HCT116 (cell line): ENCODE results near the gene TRABD. TPM values are rescaled to one million over a fixed set of nuclear protein-coding genes. Genes with fewer than 3 reads are reported as not detected.
A peak's percentile ranks its signal among the peaks of the same experiment; 100 is the strongest.

Source experiments
- ATAC-seq: fragments of 200-7000 bp; cut with Tn5 transposase; 2 replicates; pipeline ENCODE4 v1.9.1; 2020; ENCODE audit warnings: mild to moderate bottlenecking, moderate library complexity
- BruUV-seq: library from RNA; stranded (reverse); fragments of 400-500 nt; replicated peaks from 2 replicates; lab custom pipeline; 2021; lab: Mats Ljungman, UMichigan
- CTCF ChIA-PET: fragments of 300-600 bp; sonication (Branson Sonifier 250); formaldehyde crosslinking; loops from one replicate; lab custom pipeline; 2021; ENCODE audit warnings: antibody characterized with exemption; lab: Charles Lee
- POLR2A ChIA-PET: fragments of 300-600, 350-600 bp; sonication (Branson Sonifier 250); formaldehyde crosslinking; loops from one replicate; lab custom pipeline; 2021; ENCODE audit warnings: antibody characterized with exemption; lab: Charles Lee
- RAD21 ChIA-PET, 2 experiments: fragments of 300-600 bp; sonication (Branson Sonifier 250); formaldehyde crosslinking; loops; one replicate each; lab custom pipeline; 2023; ENCODE audit warnings: low total read pairs in 2 of 2; ENCODE audit not compliant: uncharacterized antibody in 2 of 2, unreplicated experiment in 2 of 2, low non-redundant PET in 1 of 2; lab: Charles Lee
- DNase-seq: peaks from one replicate; pipeline ENCODE4 v3.0.0-alpha.2; 2010; ENCODE audit warnings: low read depth, low spot score
- H2AFZ ChIP-seq: fragments of 200-600 bp; shearing (Covaris generic), sonication (generic); 2 replicates; pipeline ENCODE4 v1.6.1; 2017; ENCODE audit warnings: low read depth, mixed run types, mixed read lengths, antibody characterized with exemption, low read length; ENCODE audit not compliant: poor library complexity, severe bottlenecking
- H3K27ac ChIP-seq: 2 replicates; pipeline ENCODE4 v1.5.1; 2012; ENCODE audit warnings: low read depth, low read length
- H3K27me3 ChIP-seq: fragments of 200-600 bp; sonication (generic); 2 replicates; pipeline ENCODE4 v1.6.1; 2016; ENCODE audit warnings: mixed run types, low read length, mixed read lengths; ENCODE audit not compliant: insufficient read depth
- H3K36me3 ChIP-seq, 2 experiments: fragments of 200-500 bp in 1 of 2; fragments of 200-600 bp in 1 of 2; sonication (Bioruptor generic) in 1 of 2; sonication (generic) in 1 of 2; 2 replicates each; pipeline versions ENCODE4 v1.5.1 to v1.6.1; 2014 to 2016; ENCODE audit warnings: low read length in 2 of 2, inconsistent platforms in 1 of 2, mixed read lengths in 1 of 2, mixed run types in 1 of 2; ENCODE audit not compliant: insufficient read depth in 2 of 2, control insufficient read depth in 1 of 2
- H3K4me1 ChIP-seq, 2 experiments: fragments of 200-600 bp in 1 of 2; sonication (generic) in 1 of 2; 2 replicates each; pipeline versions ENCODE4 v1.5.1 to v1.6.1; 2012 to 2017; ENCODE audit warnings: low read length in 2 of 2, inconsistent platforms in 1 of 2, mild to moderate bottlenecking in 1 of 2, mixed read lengths in 1 of 2, mixed run types in 1 of 2, moderate library complexity in 1 of 2; ENCODE audit not compliant: insufficient read depth in 2 of 2, control insufficient read depth in 1 of 2
- H3K4me2 ChIP-seq: fragments of 200-600 bp; sonication (generic); 2 replicates; pipeline ENCODE4 v1.6.1; 2017; ENCODE audit warnings: mixed run types, low read length, mixed read lengths
- H3K4me3 ChIP-seq, 2 experiments: fragments of 200-600 bp in 1 of 2; sonication (generic) in 1 of 2; replicated peaks in 1 of 2; 2 replicates each; pipeline ENCODE4 v1.5.1; 2011 to 2016; ENCODE audit warnings: low read length in 2 of 2, control low read depth in 1 of 2, low read depth in 1 of 2, mild to moderate bottlenecking in 1 of 2, mixed read lengths in 1 of 2, mixed run types in 1 of 2
- H3K79me2 ChIP-seq: fragments of 200-600 bp; sonication (generic); 2 replicates; pipeline ENCODE4 v1.6.1; 2017; ENCODE audit warnings: mild to moderate bottlenecking, mixed run types, low read length, moderate library complexity, mixed read lengths; ENCODE audit not compliant: insufficient read depth
- H3K9ac ChIP-seq: fragments of 200-600 bp; sonication (generic); 2 replicates; pipeline ENCODE4 v1.6.1; 2016; ENCODE audit warnings: low read length, mixed read lengths
- H3K9me2 ChIP-seq: fragments of 200-600 bp; sonication (generic), shearing (Covaris generic); 2 replicates; pipeline ENCODE4 v1.6.1; 2017; ENCODE audit warnings: mixed run types, mild to moderate bottlenecking, moderate library complexity; ENCODE audit not compliant: insufficient read depth
- H3K9me3 ChIP-seq, 2 experiments: fragments of 200-500 bp in 1 of 2; fragments of 200-600 bp in 1 of 2; sonication (Bioruptor generic) in 1 of 2; sonication (generic) in 1 of 2; 2 replicates each; pipeline ENCODE4 v1.6.1; 2014 to 2017; ENCODE audit warnings: low read length in 2 of 2, mixed read lengths in 2 of 2, inconsistent platforms in 1 of 2, low read depth in 1 of 2, mild to moderate bottlenecking in 1 of 2, mixed run types in 1 of 2, moderate library complexity in 1 of 2; ENCODE audit not compliant: control insufficient read depth in 1 of 2, insufficient read depth in 1 of 2
- H4K20me1 ChIP-seq: fragments of 200-600 bp; sonication (generic), shearing (Covaris generic); 2 replicates; pipeline ENCODE4 v1.6.1; 2017; ENCODE audit warnings: mixed run types, mild to moderate bottlenecking, moderate library complexity; ENCODE audit not compliant: insufficient read depth
- POLR2AphosphoS5 ChIP-seq: IDR thresholded peaks from 2 replicates; pipeline ENCODE4 v1.6.1; 2011; ENCODE audit warnings: mild to moderate bottlenecking, low read depth, low read length, moderate library complexity
- RAD21 ChIP-seq: IDR thresholded peaks from 2 replicates; pipeline ENCODE4 v1.6.1; 2012; ENCODE audit warnings: low read depth, mild to moderate bottlenecking
- ZNF274 ChIP-seq: fragments of 200-500 bp; sonication (Bioruptor generic); IDR thresholded peaks from 2 replicates; pipeline ENCODE4 v1.6.1; 2014; ENCODE audit warnings: mild to moderate bottlenecking, low read depth, low read length, inconsistent platforms
- intact Hi-C: fragments of 100-400 bp; cut with micrococcal nuclease; formaldehyde crosslinking; loops from 2 replicates; pipeline ENCODE4 v1.10.0; 2022
- total RNA-seq: library from RNA; stranded (reverse); gene quantifications from one replicate; pipeline ENCODE4 v1.2.1, GENCODE V29; 2021; ENCODE audit not compliant: unreplicated experiment
- TF ChIP-seq, protein P1 (sequence below): IDR thresholded peaks from 2 replicates; pipeline ENCODE4 v1.6.1; 2012
- TF ChIP-seq, protein P2 (sequence below), 3 experiments: fragments of 200-600 bp in 1 of 3; sonication (generic) in 1 of 3; IDR thresholded peaks in 2 of 3; conservative IDR thresholded peaks in 1 of 3; 2 replicates each; pipeline ENCODE4 v1.5.1; 2012 to 2017; ENCODE audit warnings: low read depth in 2 of 3, low read length in 2 of 3, antibody characterized with exemption in 1 of 3, borderline replicate concordance in 1 of 3, control low read depth in 1 of 3, mild to moderate bottlenecking in 1 of 3, mixed read lengths in 1 of 3, mixed run types in 1 of 3, moderate library complexity in 1 of 3; ENCODE audit not compliant: insufficient read depth in 1 of 3

TRABD gene
- total RNA-seq, 1 experiment from 2014 or later: 90.3 TPM

DNA sequence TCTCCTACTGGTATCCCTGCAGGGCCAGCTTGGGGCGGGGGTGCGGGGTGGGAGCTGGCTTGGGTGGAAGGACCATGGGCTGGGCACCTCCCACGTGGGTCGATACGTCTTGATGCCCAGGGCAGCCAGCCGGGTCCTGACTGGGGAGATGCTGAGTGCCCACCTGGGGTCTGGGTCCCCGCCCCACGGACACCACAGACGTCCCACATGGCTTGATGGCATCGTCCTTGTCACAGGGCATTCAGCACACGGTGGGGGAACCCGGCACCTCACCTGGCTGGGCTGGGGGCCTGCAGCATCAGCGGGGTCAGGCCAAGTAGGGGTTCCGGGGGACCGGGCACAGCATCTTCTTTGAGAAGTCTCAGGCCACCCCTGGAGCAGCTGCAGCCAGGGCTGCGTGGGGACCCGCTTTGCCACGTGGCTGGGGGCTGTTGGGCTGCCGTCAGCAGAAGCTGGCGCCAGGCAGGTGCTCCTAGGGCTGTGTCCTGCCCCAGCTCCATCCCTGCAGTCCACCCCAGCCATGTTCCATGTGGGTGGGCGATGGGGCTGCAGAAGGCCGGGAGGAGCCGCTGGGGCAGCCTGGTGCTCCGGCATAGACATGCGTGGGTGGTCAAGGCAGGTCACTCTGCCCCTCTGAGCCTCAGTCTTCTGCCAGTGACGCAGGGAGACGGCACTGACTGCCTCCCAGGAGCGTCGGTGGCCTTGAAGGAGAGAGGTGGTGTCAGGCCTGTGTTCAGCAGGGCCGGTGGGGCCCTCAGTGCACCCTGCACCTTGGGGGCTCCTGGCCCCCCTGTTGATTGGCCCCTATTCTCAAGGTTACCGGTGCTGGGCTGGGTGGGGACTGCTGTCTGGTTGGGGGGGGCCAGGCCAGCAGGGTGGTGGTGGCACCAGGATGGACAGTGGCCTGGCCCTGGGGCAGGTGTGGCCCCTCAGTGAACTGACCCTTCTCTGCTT, 23.5 kb downstream of the TRABD start:
- ChIA-PET POLR2A (no interaction called here), CTCF (interaction anchor here (1.0 to 1.7 kb wide), 3 partner anchors 32 to 278 kb away, joined by 3 to 7 read pairs (median 5); no protein-coding TSS in a partner anchor), RAD21 (no interaction called here)
- H2AFZ ChIP-seq: no peak overlapping the region
- H3K27me3 ChIP-seq: no peaks in the 10 kb centered on the region
- DNase-seq (no peak), ATAC-seq (peak; percentile 18)
- H3K9ac ChIP-seq: no peak overlapping the region
- BruUV-seq: no TSS peak
- H3K4me2 ChIP-seq: no peak overlapping the region
- H4K20me1 ChIP-seq: no peaks in the 10 kb centered on the region
- no peak overlapping the region for H3K27ac ChIP-seq
- no peak overlapping the region for H3K4me3 ChIP-seq
- peaks cover 9 to 18% of the 10 kb centered on the region in 2 experiments for H3K36me3 ChIP-seq
- peaks cover 0 to 16% of the 10 kb centered on the region in 2 experiments; a peak in 2 of 4 replicates for H3K4me1 ChIP-seq
- intact Hi-C loops: loop anchor here (1.0 to 10.0 kb wide), 2 partner anchors 60 to 274 kb away; no protein-coding TSS in a partner anchor
- TF ChIP-seq ZNF274: no peak
- TF ChIP-seq, protein P1, sequence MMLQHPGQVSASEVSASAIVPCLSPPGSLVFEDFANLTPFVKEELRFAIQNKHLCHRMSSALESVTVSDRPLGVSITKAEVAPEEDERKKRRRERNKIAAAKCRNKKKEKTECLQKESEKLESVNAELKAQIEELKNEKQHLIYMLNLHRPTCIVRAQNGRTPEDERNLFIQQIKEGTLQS: no peak
- peaks cover 13% of the 10 kb centered on the region; the same call in 1 of the 2 replicates for H3K79me2 ChIP-seq
- H3K9me2 ChIP-seq: no peaks in the 10 kb centered on the region
- H3K9me3 ChIP-seq: no peaks in the 10 kb centered on the region

DNA sequence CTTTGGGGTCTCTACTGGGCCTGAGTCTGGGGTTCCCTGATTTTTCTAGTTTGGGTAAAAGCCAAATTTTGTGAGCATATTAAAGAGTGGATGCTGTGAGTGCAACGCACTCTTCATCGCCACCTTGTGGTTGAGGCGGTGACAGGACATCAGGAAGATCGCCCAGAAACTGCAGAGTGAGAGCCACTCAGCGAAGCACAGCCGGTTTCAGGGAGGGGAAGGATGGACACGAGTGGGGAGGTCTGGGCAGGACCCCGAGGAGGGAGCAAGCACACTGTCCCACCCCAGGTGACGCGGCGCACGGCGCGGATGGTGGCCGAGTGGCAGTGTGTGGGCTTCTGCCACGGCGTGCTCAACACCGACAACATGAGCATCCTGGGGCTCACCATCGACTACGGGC, 24.2 kb downstream of the TRABD start:
- H3K4me2 ChIP-seq: no peak overlapping the region
- intact Hi-C loops: loop anchor here (1.0 to 10.0 kb wide), 2 partner anchors 61 to 275 kb away; no protein-coding TSS in a partner anchor
- H3K36me3 ChIP-seq: peaks cover 11 to 18% of the 10 kb centered on the region in 2 experiments
- H3K27me3 ChIP-seq: no peaks in the 10 kb centered on the region
- RAD21 ChIA-PET: no interaction called here
- POLR2A ChIA-PET: no interaction called here
- H4K20me1 ChIP-seq: no peaks in the 10 kb centered on the region
- H3K27ac ChIP-seq: no peak overlapping the region; the same call in 1 of the 2 replicates
- no peak overlapping the region for H2AFZ ChIP-seq
- DNase-seq: no peak
- TF ChIP-seq RAD21 (peak; percentile 71), POLR2AphosphoS5 (no peak)
- TF ChIP-seq, protein P2, sequence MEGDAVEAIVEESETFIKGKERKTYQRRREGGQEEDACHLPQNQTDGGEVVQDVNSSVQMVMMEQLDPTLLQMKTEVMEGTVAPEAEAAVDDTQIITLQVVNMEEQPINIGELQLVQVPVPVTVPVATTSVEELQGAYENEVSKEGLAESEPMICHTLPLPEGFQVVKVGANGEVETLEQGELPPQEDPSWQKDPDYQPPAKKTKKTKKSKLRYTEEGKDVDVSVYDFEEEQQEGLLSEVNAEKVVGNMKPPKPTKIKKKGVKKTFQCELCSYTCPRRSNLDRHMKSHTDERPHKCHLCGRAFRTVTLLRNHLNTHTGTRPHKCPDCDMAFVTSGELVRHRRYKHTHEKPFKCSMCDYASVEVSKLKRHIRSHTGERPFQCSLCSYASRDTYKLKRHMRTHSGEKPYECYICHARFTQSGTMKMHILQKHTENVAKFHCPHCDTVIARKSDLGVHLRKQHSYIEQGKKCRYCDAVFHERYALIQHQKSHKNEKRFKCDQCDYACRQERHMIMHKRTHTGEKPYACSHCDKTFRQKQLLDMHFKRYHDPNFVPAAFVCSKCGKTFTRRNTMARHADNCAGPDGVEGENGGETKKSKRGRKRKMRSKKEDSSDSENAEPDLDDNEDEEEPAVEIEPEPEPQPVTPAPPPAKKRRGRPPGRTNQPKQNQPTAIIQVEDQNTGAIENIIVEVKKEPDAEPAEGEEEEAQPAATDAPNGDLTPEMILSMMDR (IDR thresholded peaks at IDR 0.05 in 2 of 3, conservative IDR thresholded peaks at IDR 0.05 in 1 of 3; ENCODE audit: borderline replicate concordance in 1 of 3, insufficient read depth in 1 of 3, low read depth in 2 of 3, low read length in 2 of 3): peak; percentile 75 to 89 (median 89)
- ATAC-seq: peak; percentile 67
- H3K9ac ChIP-seq: no peak overlapping the region
- H3K9me3 ChIP-seq: no peaks in the 10 kb centered on the region
- no peak overlapping the region for H3K4me3 ChIP-seq
- peaks cover 13% of the 10 kb centered on the region; the same call in 1 of the 2 replicates for H3K79me2 ChIP-seq
- H3K4me1 ChIP-seq: peaks cover 0 to 16% of the 10 kb centered on the region in 2 experiments; a peak in 2 of 4 replicates
- BruUV-seq: no TSS peak
- CTCF ChIA-PET: no interaction called here
- no peaks in the 10 kb centered on the region for H3K9me2 ChIP-seq
